Activated CD8-positive, alpha-beta memory T cell treated with anti-CD3 and anti-CD28 coated beads, Interleukin-2, amount 10 ng/mL, durations not matched to agents 7 days and 5 days (primary cell): ENCODE results near the gene PLCL2. TPM values are rescaled to one million over a fixed set of nuclear protein-coding genes. Genes with fewer than 3 reads are reported as not detected.
A peak's percentile ranks its signal among the peaks of the same experiment; 100 is the strongest.

Experiments used
- ATAC-seq: fragments of 150-1000 bp; cut with Tn5 transposase; one replicate; pipeline ENCODE4 v1.10.0; 2021; ENCODE audit warnings: moderate library complexity
- CTCF ChIA-PET: fragments of 350-600 bp; sonication (Branson Sonifier 250); formaldehyde crosslinking; loops from one replicate; lab custom pipeline; 2021; ENCODE audit warnings: antibody characterized with exemption; lab: Charles Lee
- DNase-seq: peaks from one replicate; pipeline ENCODE4 v3.0.0-alpha.2; 2020
- H3K27ac Mint-ChIP-seq: one replicate; pipeline ENCODE4 v1.8.0; 2021; ENCODE audit warnings: mild to moderate bottlenecking, mixed read lengths
- H3K27me3 Mint-ChIP-seq: one replicate; pipeline ENCODE4 v1.8.0; 2021; ENCODE audit warnings: mixed read lengths
- H3K36me3 Mint-ChIP-seq: one replicate; pipeline ENCODE4 v1.8.0; 2021; ENCODE audit warnings: mild to moderate bottlenecking, mixed read lengths
- H3K4me1 Mint-ChIP-seq: one replicate; pipeline ENCODE4 v1.8.0; 2021; ENCODE audit warnings: mixed read lengths
- H3K4me3 Mint-ChIP-seq: one replicate; pipeline ENCODE4 v1.8.0; 2021; ENCODE audit warnings: mild to moderate bottlenecking, moderate library complexity, mixed read lengths
- H3K9me3 Mint-ChIP-seq: one replicate; pipeline ENCODE4 v1.8.0; 2022; ENCODE audit warnings: low read depth, mixed read lengths
- total RNA-seq, 2 experiments: library from RNA; stranded (reverse); gene quantifications; one replicate each; pipeline ENCODE4 v1.2.3, GENCODE V29; 2021

Gene PLCL2
- total RNA-seq, 2 experiments from 2014 or later, result 24.4 to 36.8 TPM

DNA sequence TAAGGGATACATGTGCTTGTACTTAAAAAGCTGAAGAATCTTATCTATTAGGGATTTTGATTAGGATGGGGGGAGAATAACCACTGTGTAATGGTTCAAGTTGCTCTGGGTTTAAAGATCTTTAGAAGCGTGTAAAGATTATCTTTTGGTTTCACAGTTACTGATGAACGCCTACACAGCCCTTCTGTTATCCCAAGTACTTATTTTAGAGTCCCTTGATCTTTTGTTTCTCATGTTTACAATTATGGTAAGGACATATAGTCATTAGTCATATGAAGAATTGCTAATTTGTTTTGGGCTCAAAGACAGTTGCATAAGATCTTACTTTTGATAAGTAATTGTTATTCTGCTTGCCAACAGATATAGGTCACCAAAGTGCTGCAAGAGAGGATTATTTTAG lies 160.1 kb downstream of the PLCL2 start:
- H3K27ac Mint-ChIP-seq, result no peak overlapping the region
- H3K9me3 Mint-ChIP-seq, result peaks cover 8% of the 10 kb centered on the region
- ATAC-seq (no peak), DNase-seq (no peak)
- CTCF ChIA-PET, result no interaction called here
- no peak overlapping the region for H3K4me3 Mint-ChIP-seq
- peaks cover 43% of the 10 kb centered on the region for H3K4me1 Mint-ChIP-seq
- H3K36me3 Mint-ChIP-seq, result peaks cover 52% of the 10 kb centered on the region
- H3K27me3 Mint-ChIP-seq, result no peaks in the 10 kb centered on the region

DNA sequence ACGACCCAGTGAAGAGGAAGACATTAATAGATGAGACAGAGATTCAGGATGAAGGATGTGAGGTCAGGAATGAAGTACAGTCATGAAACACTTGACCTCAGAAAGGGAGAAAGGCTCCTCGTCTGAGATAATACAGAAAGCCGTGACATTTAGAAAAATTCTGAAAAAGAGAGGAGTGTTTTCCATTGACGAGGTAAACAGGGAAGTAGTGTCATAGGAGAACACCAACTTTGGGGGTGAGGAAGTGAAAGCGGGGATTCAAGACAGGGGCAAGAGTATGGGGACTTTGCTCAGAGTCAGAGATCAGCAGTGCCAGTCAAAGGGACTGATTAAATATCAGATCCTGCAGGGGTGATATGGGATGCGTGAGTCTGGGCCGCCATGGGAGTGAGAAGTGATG lies 160.9 kb downstream of the PLCL2 start:
- Mint-ChIP-seq H3K4me3 (no peak overlapping the region), H3K4me1 (peaks cover 42% of the 10 kb centered on the region), H3K27ac (no peak overlapping the region), H3K9me3 (peaks cover 8% of the 10 kb centered on the region), H3K27me3 (no peaks in the 10 kb centered on the region), H3K36me3 (peaks cover 59% of the 10 kb centered on the region)
- no peak for ATAC-seq
- CTCF ChIA-PET, result no interaction called here
- no peak for DNase-seq

DNA sequence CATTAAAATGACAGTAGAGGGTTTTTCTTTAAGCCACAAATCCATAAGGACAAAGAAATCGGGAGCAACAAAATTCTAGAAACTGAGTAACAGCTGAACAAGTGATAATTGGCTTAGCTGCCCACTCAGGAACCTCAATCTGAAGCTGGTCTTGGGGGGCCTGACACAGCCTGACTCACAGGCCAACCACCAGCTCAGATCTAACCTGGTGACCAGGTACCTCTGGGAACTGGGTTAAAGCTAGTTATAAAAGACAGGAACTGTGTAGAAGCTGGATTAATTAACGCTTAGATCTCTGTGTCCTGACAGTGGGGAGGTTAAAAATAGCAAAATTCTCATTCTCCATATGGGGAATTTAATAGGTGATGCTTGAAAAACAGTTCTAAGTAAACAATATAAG lies 161.9 kb downstream of the PLCL2 start:
- Mint-ChIP-seq H3K9me3 (peaks cover 9% of the 10 kb centered on the region), H3K27me3 (no peaks in the 10 kb centered on the region), H3K4me1 (peaks cover 42% of the 10 kb centered on the region), H3K36me3 (peaks cover 64% of the 10 kb centered on the region), H3K4me3 (no peak overlapping the region), H3K27ac (no peak overlapping the region)
- no peak for ATAC-seq
- CTCF ChIA-PET, result no interaction called here
- no peak for DNase-seq

DNA sequence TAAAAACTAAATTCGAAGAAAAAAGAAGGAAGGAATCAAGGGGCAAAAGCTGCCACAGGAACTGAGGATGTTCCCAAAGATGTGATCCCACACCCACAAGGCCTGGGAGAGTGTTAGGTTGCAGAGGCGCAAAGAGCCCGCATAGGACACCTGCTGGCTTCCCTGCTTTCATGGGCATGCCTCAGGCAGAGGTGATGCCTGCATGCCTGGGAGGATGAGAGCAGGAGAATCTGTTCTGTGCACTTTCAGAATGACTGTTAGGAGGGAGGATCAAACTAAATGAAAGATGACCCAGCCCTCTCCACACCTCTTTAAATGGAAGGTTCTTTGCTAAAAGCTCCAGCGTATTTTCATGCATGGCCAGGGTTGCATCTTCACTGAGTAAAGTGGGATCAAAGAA lies 162.4 kb downstream of the PLCL2 start:
- peaks cover 70% of the 10 kb centered on the region for H3K36me3 Mint-ChIP-seq
- ATAC-seq (no peak), DNase-seq (no peak)
- CTCF ChIA-PET, result no interaction called here
- H3K4me3 Mint-ChIP-seq, result no peak overlapping the region
- H3K4me1 Mint-ChIP-seq, result peaks cover 42% of the 10 kb centered on the region
- H3K27me3 Mint-ChIP-seq, result no peaks in the 10 kb centered on the region
- no peak overlapping the region for H3K27ac Mint-ChIP-seq
- peaks cover 9% of the 10 kb centered on the region for H3K9me3 Mint-ChIP-seq

DNA sequence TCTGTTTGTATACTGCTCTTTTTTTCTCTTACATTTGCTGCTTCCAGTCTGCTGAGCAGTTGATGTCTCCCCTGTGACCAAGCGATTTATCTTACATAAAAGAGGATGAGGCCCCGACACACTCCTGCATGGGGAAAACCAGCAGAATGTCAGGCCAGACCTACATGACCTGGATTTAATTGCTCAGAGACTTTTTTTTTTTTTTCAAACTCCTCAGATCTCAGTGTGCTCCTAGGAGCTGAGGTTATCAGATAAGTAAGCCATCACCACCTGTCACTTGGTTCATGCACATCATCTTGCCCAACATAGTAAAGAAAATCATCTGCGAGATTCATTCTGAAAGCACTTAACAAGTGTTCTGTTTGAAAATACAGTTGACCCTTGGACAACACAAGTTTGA lies 163.1 kb downstream of the PLCL2 start:
- no peak for ATAC-seq
- peaks cover 41% of the 10 kb centered on the region for H3K4me1 Mint-ChIP-seq
- H3K36me3 Mint-ChIP-seq, result peaks cover 73% of the 10 kb centered on the region
- peaks cover 9% of the 10 kb centered on the region for H3K9me3 Mint-ChIP-seq
- H3K4me3 Mint-ChIP-seq, result no peak overlapping the region
- H3K27ac Mint-ChIP-seq, result no peak overlapping the region
- no peak for DNase-seq
- CTCF ChIA-PET, result no interaction called here
- no peaks in the 10 kb centered on the region for H3K27me3 Mint-ChIP-seq

DNA sequence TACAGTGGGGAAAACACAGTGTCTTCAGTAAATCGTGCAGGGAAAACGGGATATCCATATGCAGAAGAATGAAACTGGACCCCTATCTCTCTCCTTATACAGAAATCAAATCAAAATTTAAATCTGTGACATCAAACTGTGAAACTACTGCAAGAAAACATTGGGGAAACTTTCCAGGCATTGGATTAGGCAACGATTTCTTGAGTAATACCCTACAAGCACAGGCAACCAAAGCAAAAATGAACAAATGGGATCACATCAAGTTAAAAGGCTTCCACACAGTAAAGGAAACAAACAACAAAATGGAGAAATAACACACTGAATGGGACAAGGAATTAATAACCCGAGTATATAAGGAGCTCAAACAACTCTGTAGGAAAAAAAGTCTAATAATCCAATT lies 165.3 kb downstream of the PLCL2 start:
- H3K27me3 Mint-ChIP-seq, result no peaks in the 10 kb centered on the region
- no peak for DNase-seq
- H3K36me3 Mint-ChIP-seq, result peaks cover 80% of the 10 kb centered on the region
- ATAC-seq, result no peak
- no peak overlapping the region for H3K27ac Mint-ChIP-seq
- peaks cover 44% of the 10 kb centered on the region for H3K4me1 Mint-ChIP-seq
- H3K9me3 Mint-ChIP-seq, result peaks cover 14% of the 10 kb centered on the region
- CTCF ChIA-PET, result no interaction called here
- no peak overlapping the region for H3K4me3 Mint-ChIP-seq

DNA sequence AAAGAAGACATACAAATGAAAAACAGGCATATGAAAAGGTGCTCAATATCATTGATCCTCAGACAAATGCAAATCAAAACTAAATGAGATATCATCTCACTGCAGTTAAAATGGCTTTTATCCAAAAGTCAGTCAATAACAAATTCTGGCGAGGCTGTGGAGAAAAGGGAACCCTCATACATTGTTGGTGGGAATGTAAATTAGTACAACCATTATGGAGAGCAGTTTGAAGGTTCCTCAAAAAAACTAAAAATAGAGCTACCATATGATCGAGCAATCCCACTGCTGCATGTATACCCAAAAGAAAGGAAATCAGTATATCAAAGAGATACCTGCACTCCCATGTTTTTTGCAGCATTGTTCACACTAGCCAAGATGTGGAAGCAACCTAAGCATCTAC lies 165.8 kb downstream of the PLCL2 start:
- peaks cover 80% of the 10 kb centered on the region for H3K36me3 Mint-ChIP-seq
- no peaks in the 10 kb centered on the region for H3K27me3 Mint-ChIP-seq
- H3K4me1 Mint-ChIP-seq, result peaks cover 45% of the 10 kb centered on the region
- H3K9me3 Mint-ChIP-seq, result peaks cover 14% of the 10 kb centered on the region
- DNase-seq (no peak), ATAC-seq (no peak)
- no peak overlapping the region for H3K4me3 Mint-ChIP-seq
- CTCF ChIA-PET, result no interaction called here
- H3K27ac Mint-ChIP-seq, result no peak overlapping the region

DNA sequence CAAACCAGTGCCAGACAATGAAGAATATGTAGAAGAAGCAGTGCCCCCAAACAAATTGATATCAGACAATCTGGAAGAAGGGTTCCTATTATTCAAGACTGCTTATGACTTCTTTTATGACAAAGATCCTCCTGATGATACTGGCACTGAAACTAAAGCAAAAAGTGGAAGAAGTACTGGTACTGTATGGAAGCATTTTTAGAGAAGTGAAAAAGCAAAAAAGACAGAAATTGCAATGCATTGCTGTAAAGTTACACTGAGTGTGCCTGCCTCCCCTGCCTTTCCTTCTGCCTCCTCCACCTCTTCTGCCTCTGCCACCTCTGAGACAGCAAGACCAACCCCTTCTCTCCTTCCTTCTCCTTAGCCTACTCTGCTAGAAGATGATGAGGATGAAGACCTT lies 167.6 kb downstream of the PLCL2 start:
- Mint-ChIP-seq H3K4me1 (peaks cover 38% of the 10 kb centered on the region), H3K36me3 (peaks cover 69% of the 10 kb centered on the region)
- CTCF ChIA-PET, result no interaction called here

DNA sequence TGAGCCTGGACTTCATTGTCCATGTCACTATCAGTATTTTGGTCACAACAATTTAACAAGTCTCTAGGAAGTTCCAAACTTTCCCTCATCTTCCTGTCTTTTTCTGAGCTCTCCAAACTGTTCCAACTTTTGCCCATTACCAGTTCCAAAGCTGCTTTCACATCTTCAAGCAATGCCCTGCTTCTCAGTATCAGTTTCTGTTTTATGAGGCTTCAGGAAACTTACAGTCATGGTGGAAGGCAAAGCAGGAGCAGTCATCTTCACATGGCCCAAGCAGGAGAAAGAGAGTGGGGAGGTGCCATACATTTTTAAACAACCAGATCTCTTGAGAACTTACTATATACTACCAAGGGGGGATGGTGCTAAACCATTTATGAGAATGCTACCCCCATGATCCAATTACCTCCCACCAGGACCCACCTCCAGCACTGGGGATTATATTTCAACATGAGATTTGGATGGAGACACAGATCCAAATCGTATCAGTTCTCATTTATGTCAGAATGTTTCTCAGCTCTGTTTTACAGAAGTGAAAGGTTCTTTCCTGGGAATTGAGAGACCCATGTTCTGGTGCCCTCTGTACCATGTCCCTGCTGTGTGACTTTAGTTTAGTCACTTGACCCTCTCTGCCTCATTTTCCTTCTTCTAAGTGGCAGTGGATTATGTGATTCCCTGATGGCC lies 169.7 kb downstream of the PLCL2 start:
- ATAC-seq (peak; percentile 47), DNase-seq (no peak)
- no peaks in the 10 kb centered on the region for H3K27me3 Mint-ChIP-seq
- H3K36me3 Mint-ChIP-seq, result peaks cover 70% of the 10 kb centered on the region
- CTCF ChIA-PET, result no interaction called here
- peaks cover 30% of the 10 kb centered on the region for H3K4me1 Mint-ChIP-seq
- no peak overlapping the region for H3K4me3 Mint-ChIP-seq
- H3K9me3 Mint-ChIP-seq, result peaks cover 9% of the 10 kb centered on the region
- peak overlapping the region; percentile 69 for H3K27ac Mint-ChIP-seq

More for the DNA sequence above, 167.6 kb downstream of the PLCL2 start:
- H3K9me3 Mint-ChIP-seq, result peaks cover 16% of the 10 kb centered on the region
- ATAC-seq (no peak), DNase-seq (no peak)
- no peak overlapping the region for H3K4me3 Mint-ChIP-seq
- H3K27me3 Mint-ChIP-seq, result no peaks in the 10 kb centered on the region
- H3K27ac Mint-ChIP-seq, result no peak overlapping the region

DNA sequence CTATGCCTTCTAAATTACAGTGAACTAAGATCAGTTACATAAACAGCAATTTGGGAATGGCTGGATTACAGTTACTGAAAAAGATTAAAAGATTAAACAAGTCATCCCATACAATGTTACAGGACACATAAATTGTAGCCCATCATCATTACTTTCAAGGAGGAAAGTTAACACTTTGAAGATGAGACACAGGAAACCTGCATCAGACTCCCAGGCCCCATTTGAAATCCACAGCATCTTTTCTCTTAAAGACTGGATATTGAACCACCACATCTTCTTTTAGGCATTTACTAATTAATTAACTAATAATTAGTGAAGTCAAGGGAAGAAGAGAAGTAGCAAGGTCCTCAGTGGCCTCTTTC lies 170.2 kb downstream of the PLCL2 start:
- no peak for DNase-seq
- Mint-ChIP-seq H3K36me3 (peaks cover 71% of the 10 kb centered on the region), H3K4me1 (peaks cover 30% of the 10 kb centered on the region), H3K4me3 (no peak overlapping the region), H3K9me3 (peaks cover 9% of the 10 kb centered on the region), H3K27ac (peak overlapping the region; percentile 69), H3K27me3 (no peaks in the 10 kb centered on the region)
- CTCF ChIA-PET, result no interaction called here
- no peak for ATAC-seq

DNA sequence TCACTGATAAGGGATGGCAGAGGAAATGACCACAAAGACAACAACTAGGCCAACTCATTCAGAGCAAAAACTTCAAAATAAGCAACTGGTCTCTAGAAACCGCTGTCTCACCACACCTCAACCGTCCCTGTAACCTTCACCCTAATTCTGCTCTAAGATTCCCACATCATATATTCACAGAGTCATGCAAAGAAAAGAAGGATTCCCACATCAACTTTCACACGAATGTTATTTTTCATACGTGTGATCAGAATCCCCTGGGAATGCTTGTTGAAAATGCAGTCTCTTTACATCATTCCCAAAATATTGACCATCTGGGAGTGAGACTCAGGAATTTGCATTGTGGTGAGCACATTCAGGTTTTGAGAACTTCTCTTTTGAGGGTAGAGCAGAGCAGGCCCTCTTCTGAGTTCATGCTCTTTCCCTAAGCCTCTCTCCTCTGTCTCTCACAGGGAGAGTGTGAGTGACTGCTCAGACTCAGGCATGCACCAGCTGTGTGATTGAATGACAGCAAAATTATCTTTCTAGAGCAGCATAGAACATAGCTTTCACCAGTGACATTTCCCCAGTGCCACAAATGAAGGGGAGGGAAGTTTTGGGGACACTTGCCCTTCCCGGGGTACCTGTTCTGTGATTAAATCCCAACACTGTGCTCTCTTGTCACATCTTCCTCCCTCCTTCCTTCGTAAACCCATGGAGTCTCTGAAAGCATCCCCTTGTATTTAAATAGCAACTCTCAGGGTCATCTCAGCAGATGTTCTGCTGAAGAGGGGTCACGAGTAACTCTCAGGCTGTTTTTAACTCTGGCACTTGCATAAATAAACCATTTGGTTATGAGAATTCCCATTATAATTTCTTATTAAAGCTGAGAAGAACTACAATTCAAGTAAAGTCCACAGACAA lies 170.9 kb downstream of the PLCL2 start:
- peak overlapping the region; percentile 20 for H3K4me3 Mint-ChIP-seq
- peaks cover 30% of the 10 kb centered on the region for H3K4me1 Mint-ChIP-seq
- no peaks in the 10 kb centered on the region for H3K27me3 Mint-ChIP-seq
- H3K27ac Mint-ChIP-seq, result peak overlapping the region; percentile 69
- peaks cover 9% of the 10 kb centered on the region for H3K9me3 Mint-ChIP-seq
- ATAC-seq (peak; percentile 74), DNase-seq (peak; percentile 73)
- CTCF ChIA-PET, result interaction anchor here (0.9 kb wide), 1 partner anchor 96 kb away, joined by 3 read pairs; no protein-coding TSS in a partner anchor
- H3K36me3 Mint-ChIP-seq, result peaks cover 70% of the 10 kb centered on the region

DNA sequence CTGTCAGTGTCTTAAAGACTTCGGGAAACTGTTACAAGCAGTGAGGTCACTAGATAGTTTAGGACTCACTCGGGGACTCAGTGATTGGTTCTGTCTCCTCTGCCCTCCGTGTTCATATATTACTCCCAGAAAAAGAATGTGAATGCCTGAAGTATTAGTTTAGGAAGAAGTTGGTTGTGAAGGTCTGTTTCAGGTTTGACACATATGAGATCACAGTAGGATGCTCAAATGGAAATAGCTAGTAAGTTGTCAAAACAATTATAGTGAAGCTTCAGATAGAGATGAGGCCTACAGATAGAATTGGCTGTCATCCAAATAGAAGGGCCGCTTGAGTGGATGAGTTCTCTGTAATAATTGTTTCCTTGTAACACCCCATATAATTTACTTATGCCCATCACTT lies 172.6 kb downstream of the PLCL2 start:
- Mint-ChIP-seq H3K27ac (no peak overlapping the region), H3K4me1 (peaks cover 30% of the 10 kb centered on the region), H3K27me3 (no peaks in the 10 kb centered on the region), H3K36me3 (peaks cover 62% of the 10 kb centered on the region), H3K9me3 (peaks cover 7% of the 10 kb centered on the region), H3K4me3 (no peak overlapping the region)
- ATAC-seq (no peak), DNase-seq (no peak)
- CTCF ChIA-PET, result no interaction called here

DNA sequence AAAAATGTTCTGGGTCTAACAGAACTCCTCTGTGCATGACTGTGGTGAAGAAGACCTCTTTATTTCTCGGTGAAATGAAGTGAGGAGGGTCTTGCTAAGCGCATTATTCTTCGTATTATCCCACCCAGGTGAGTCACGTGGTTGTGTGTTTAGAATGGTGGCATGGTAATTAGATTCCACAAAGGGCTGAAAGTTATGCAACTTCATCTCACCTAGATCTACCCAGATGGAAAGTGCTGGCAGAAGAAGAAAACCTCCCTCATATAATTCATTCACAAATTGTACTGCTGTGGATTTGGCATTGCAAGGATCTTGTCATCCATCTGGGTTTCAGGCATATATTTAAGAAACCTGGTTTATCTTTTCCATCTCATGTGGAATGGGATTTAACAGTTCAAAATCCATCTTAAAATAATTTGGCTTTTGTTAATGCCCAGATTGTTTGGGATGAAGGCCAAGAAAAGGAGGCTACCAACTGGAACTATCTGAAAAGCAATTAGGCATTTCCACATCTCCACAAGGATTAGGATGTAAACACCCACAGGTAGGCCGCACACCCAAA lies 175.3 kb downstream of the PLCL2 start:
- Mint-ChIP-seq H3K4me3 (no peak overlapping the region), H3K27me3 (no peaks in the 10 kb centered on the region), H3K4me1 (peaks cover 15% of the 10 kb centered on the region), H3K36me3 (peaks cover 51% of the 10 kb centered on the region), H3K9me3 (peaks cover 5% of the 10 kb centered on the region), H3K27ac (no peak overlapping the region)
- ATAC-seq (no peak), DNase-seq (no peak)
- CTCF ChIA-PET, result no interaction called here

DNA sequence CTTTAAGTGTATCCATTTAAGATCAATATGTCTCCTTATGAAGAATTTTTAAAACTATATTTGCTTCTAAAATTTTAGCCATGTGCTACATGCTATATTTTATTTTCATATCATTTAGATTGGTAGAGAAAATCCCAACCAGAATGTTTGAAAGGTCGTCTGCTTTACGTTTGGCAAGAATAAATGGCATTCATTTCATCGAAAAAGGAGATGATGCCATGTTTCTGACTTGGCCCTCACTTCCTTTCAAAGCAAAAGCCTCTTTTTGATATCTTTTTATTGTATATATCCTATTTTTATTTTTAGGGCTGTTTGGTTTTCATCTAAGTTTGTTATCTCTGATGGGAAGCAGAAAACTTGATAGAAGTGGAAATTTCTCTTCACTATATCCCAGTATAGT lies 176.2 kb downstream of the PLCL2 start:
- no peaks in the 10 kb centered on the region for H3K27me3 Mint-ChIP-seq
- CTCF ChIA-PET, result no interaction called here
- DNase-seq (no peak), ATAC-seq (no peak)
- peaks cover 6% of the 10 kb centered on the region for H3K4me1 Mint-ChIP-seq
- H3K4me3 Mint-ChIP-seq, result no peak overlapping the region
- peaks cover 5% of the 10 kb centered on the region for H3K9me3 Mint-ChIP-seq
- H3K36me3 Mint-ChIP-seq, result peaks cover 57% of the 10 kb centered on the region
- H3K27ac Mint-ChIP-seq, result no peak overlapping the region
